Activated T-helper 17 cell treated with anti-CD3 and anti-CD28 coated beads, Interleukin-2, amount 50 U/mL, for 72 hours (primary cell): ENCODE data around the gene HDAC9. TPM values are rescaled to one million over a fixed set of nuclear protein-coding genes. Genes with fewer than 3 reads are reported as not detected.

Experiments
- ATAC-seq: fragments of 150-1000 bp; cut with Tn5 transposase; replicated peaks from 2 replicates; pipeline ENCODE4 v1.10.0; 2021; ENCODE audit warnings: mild to moderate bottlenecking, moderate library complexity
- H3K27ac Mint-ChIP-seq: one replicate; pipeline ENCODE4 v1.8.0; 2022; ENCODE audit warnings: mixed read lengths
- H3K27me3 Mint-ChIP-seq: one replicate; pipeline ENCODE4 v1.8.0; 2022; ENCODE audit warnings: mixed read lengths
- H3K36me3 Mint-ChIP-seq: one replicate; pipeline ENCODE4 v1.8.0; 2022; ENCODE audit warnings: low read depth, mild to moderate bottlenecking, mixed read lengths
- H3K4me1 Mint-ChIP-seq: one replicate; pipeline ENCODE4 v1.8.0; 2022; ENCODE audit warnings: mixed read lengths
- H3K4me3 Mint-ChIP-seq: one replicate; pipeline ENCODE4 v1.8.0; 2022; ENCODE audit warnings: mild to moderate bottlenecking, mixed read lengths
- H3K9me3 Mint-ChIP-seq: one replicate; pipeline ENCODE4 v1.8.0; 2022; ENCODE audit warnings: mixed read lengths
- total RNA-seq, 2 donors: library from RNA; stranded (reverse); gene quantifications; one replicate each; pipeline ENCODE4 v1.2.3, GENCODE V29; 2022

The HDAC9 gene
- total RNA-seq, 2 donors from 2014 or later: 1.4 to 4.0 TPM

- H3K4me3 Mint-ChIP-seq: no peak overlapping the region
- no peaks in the 10 kb centered on the region for H3K36me3 Mint-ChIP-seq
- ATAC-seq: no peak
- H3K27me3 Mint-ChIP-seq: no peaks in the 10 kb centered on the region
- no peaks in the 10 kb centered on the region for H3K4me1 Mint-ChIP-seq
- H3K27ac Mint-ChIP-seq: no peak overlapping the region
- H3K9me3 Mint-ChIP-seq: no peaks in the 10 kb centered on the region
These were observed 9.4 kb downstream of the HDAC9 start for GRCh38 chr7:18504965-18505364.

- H3K27ac Mint-ChIP-seq: no peak overlapping the region
- no peaks in the 10 kb centered on the region for H3K9me3 Mint-ChIP-seq
- no peak overlapping the region for H3K4me3 Mint-ChIP-seq
- ATAC-seq: no peak
- H3K27me3 Mint-ChIP-seq: peaks cover 3% of the 10 kb centered on the region
- no peaks in the 10 kb centered on the region for H3K36me3 Mint-ChIP-seq
- H3K4me1 Mint-ChIP-seq: no peaks in the 10 kb centered on the region
These were observed 10.4 kb downstream of the HDAC9 start for GRCh38 chr7:18505870-18506460.

DNA sequence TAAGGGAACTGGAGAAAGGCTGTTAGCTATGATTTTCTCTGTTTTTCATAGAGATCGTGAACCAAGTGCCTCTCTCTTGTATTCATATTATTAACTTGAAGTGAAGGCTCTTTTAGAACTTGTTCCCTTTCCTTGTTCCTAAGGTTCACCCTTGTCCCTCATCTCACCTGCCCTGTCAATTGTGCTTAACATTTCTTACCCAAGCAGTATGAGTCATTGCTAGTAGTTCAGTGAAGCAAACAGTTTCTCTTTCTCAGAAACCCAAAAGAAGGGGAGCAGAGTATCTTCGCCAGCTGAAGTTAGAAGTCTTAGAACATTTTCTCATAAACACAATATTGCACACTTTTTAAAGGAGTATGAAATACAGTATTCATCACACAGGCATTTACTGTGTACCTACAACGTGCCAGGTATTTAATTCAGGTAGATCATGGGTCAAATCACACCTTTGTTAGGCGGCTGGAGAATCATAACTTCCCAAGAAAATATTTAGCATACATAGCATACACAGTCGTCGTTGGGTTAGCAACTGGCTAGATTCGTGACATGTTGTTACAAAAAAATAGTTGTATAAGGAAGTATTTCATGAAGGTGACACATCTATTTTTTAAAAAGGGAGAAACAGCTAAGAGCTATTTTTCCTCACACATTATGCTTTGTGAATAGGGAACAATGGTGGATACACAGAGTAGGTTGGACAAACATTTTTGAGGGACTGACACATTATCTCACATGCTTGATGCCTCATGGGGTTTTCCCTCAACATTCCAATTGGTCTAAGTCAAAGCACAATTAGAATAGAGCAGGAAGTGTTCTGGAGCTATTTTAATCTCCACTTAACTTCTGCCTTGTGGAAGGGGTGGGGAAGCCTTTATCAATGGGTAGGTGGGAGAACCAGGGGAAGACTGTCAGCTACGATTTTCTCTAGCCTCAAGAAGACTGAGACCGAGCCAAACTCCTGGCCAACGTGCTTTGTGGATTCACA lies 13.2 kb downstream of the HDAC9 start:
- no peak overlapping the region for H3K27ac Mint-ChIP-seq
- H3K4me1 Mint-ChIP-seq: no peaks in the 10 kb centered on the region
- H3K36me3 Mint-ChIP-seq: no peaks in the 10 kb centered on the region
- H3K9me3 Mint-ChIP-seq: no peaks in the 10 kb centered on the region
- ATAC-seq: peak; percentile 50
- peak overlapping the region; percentile 1 for H3K4me3 Mint-ChIP-seq
- H3K27me3 Mint-ChIP-seq: peaks cover 3% of the 10 kb centered on the region

GRCh38 chr7:18509481-18509880 lies 13.9 kb downstream of the HDAC9 start:
- H3K4me3 Mint-ChIP-seq: no peak overlapping the region

GRCh38 chr7:18511351-18512140 lies 16.0 kb downstream of the HDAC9 start:
- Mint-ChIP-seq H3K36me3 (no peaks in the 10 kb centered on the region), H3K4me1 (no peaks in the 10 kb centered on the region), H3K27me3 (peaks cover 3% of the 10 kb centered on the region), H3K9me3 (no peaks in the 10 kb centered on the region), H3K4me3 (no peak overlapping the region), H3K27ac (no peak overlapping the region)
- no peak for ATAC-seq

More at GRCh38 chr7:18509481-18509880, 13.9 kb downstream of the HDAC9 start:
- H3K4me1 Mint-ChIP-seq: no peaks in the 10 kb centered on the region
- peaks cover 3% of the 10 kb centered on the region for H3K27me3 Mint-ChIP-seq
- no peaks in the 10 kb centered on the region for H3K9me3 Mint-ChIP-seq
- no peak overlapping the region for H3K27ac Mint-ChIP-seq
- no peaks in the 10 kb centered on the region for H3K36me3 Mint-ChIP-seq
- ATAC-seq: no peak

- Mint-ChIP-seq H3K4me1 (no peaks in the 10 kb centered on the region), H3K36me3 (no peaks in the 10 kb centered on the region), H3K4me3 (no peak overlapping the region), H3K27ac (no peak overlapping the region), H3K27me3 (peaks cover 3% of the 10 kb centered on the region), H3K9me3 (no peaks in the 10 kb centered on the region)
- ATAC-seq: no peak
These were observed 17.8 kb downstream of the HDAC9 start for GRCh38 chr7:18513343-18513742.

GRCh38 chr7:18515067-18515466 lies 19.5 kb downstream of the HDAC9 start:
- Mint-ChIP-seq H3K4me1 (no peaks in the 10 kb centered on the region), H3K27me3 (peaks cover 3% of the 10 kb centered on the region)
- ATAC-seq: no peak

DNA sequence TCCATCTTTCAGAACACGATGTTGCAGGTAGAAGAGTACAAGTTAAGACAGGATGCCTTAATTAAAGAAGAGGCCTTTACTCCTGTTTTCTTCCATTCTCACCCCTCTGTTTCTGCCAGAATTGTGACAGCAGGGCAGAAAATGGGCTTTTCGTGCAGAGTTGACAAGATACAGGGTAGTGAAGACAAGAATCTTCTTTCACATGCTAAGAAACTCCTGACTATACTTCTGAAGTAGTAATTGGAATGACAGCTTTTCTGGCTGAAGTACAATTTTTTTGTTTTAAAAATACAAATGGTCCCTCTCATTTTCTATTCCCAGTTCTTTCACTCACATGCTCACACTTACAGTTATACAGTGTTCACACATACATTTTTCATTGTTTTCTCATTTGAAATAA lies 22.1 kb downstream of the HDAC9 start:
- no peaks in the 10 kb centered on the region for H3K9me3 Mint-ChIP-seq
- no peak overlapping the region for H3K4me3 Mint-ChIP-seq
- no peaks in the 10 kb centered on the region for H3K36me3 Mint-ChIP-seq
- no peaks in the 10 kb centered on the region for H3K4me1 Mint-ChIP-seq
- no peak overlapping the region for H3K27ac Mint-ChIP-seq
- no peak for ATAC-seq
- no peaks in the 10 kb centered on the region for H3K27me3 Mint-ChIP-seq

More at GRCh38 chr7:18515067-18515466, 19.5 kb downstream of the HDAC9 start:
- no peaks in the 10 kb centered on the region for H3K9me3 Mint-ChIP-seq
- no peaks in the 10 kb centered on the region for H3K36me3 Mint-ChIP-seq
- H3K4me3 Mint-ChIP-seq: no peak overlapping the region
- no peak overlapping the region for H3K27ac Mint-ChIP-seq

DNA sequence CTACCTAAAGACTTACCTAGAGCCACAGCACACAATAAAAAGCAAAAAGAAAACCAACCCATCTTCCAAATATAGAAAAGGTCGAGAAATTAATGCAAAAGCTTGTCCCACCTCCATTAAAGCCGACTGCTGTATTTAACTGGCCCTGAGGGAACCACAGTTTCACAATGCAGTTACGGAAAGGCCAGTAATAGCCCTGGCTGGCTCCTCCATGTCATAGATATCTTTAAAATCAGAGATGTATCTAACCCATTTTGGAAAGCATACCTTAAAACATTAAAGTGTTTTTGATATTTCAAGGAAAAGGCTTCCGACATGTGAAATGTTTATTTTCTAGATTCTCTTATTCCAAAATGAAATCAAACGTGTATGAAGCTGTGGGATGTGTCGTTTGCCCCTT lies 23.0 kb downstream of the HDAC9 start:
- H3K4me1 Mint-ChIP-seq: no peaks in the 10 kb centered on the region
- no peak overlapping the region for H3K27ac Mint-ChIP-seq
- H3K27me3 Mint-ChIP-seq: peaks cover 1% of the 10 kb centered on the region
- ATAC-seq: no peak
- H3K9me3 Mint-ChIP-seq: peaks cover 6% of the 10 kb centered on the region
- H3K36me3 Mint-ChIP-seq: no peaks in the 10 kb centered on the region
- H3K4me3 Mint-ChIP-seq: no peak overlapping the region

- Mint-ChIP-seq H3K27me3 (peaks cover 3% of the 10 kb centered on the region), H3K9me3 (peaks cover 10% of the 10 kb centered on the region), H3K27ac (no peak overlapping the region), H3K4me3 (no peak overlapping the region), H3K36me3 (no peaks in the 10 kb centered on the region), H3K4me1 (no peaks in the 10 kb centered on the region)
- ATAC-seq: no peak
These were observed 25.1 kb downstream of the HDAC9 start for GRCh38 chr7:18520450-18521235.

DNA sequence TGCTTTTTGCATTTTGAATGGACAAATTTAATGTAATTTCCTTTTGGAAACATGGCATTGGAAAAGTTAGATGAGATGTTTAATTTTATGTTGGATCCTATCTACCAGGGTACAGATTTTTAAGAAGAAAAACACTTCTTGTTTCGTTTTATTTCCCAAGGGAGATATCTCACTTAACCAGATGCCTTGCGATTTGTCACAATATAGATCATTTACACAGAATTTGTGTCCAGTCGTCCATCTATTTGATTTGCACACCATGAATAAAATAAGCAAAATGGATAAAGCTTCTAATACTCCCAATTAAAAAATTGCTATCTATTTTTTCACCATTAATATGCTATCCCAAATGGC lies 25.7 kb downstream of the HDAC9 start:
- Mint-ChIP-seq H3K4me3 (no peak overlapping the region), H3K27ac (no peak overlapping the region), H3K9me3 (peaks cover 10% of the 10 kb centered on the region), H3K4me1 (no peaks in the 10 kb centered on the region), H3K36me3 (no peaks in the 10 kb centered on the region), H3K27me3 (peaks cover 3% of the 10 kb centered on the region)
- no peak for ATAC-seq

DNA sequence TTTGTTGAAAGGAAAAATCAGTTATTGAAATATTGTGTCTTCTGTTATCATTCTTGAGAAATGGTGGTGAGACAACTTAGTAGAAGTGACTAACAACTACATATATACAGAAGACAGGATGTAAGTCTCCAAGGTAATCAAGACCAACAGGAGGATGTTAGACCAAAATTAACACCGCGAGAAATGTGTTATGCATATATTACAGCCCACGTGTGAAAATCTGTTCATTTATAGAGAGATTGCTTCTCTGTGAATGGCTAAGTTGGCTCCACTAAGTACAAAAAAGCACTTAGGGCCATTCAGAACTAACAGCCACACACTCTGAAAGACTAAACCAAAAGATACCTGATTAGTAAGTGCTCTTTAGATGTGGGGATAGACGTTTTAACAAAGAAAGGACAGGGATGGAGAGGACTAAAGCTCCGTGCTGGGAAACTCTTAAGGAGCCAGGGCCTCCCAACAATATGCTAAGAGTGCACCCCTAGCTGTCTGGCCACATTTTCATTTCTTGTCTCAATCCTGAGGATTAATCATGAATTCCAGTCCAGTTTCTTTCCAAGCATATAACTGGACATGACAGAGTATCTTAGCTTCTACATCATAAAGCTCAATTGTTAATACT lies 26.5 kb downstream of the HDAC9 start:
- Mint-ChIP-seq H3K27ac (no peak overlapping the region), H3K4me1 (no peaks in the 10 kb centered on the region), H3K27me3 (peaks cover 3% of the 10 kb centered on the region), H3K4me3 (no peak overlapping the region), H3K9me3 (peaks cover 10% of the 10 kb centered on the region), H3K36me3 (no peaks in the 10 kb centered on the region)
- peak; percentile 59 for ATAC-seq

DNA sequence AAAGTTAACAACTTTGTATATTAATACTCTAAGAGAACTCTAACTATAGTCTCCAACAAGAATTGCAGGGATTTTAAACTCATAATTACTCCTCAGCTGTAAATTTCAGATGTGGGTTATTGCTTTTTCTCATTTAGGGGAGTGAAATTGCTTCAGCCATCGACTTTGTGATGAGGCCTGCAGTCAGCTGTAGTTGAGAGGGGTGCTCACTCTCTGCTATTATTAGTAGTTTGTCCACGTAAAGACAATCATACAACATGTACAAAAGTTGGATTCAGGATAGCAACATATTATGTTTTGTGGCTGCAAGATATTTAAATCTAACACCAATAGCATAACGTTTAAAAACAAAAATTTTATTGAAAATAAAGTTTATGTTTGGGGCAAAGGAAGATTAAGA lies 28.7 kb downstream of the HDAC9 start:
- peaks cover 3% of the 10 kb centered on the region for H3K27me3 Mint-ChIP-seq
- no peak overlapping the region for H3K27ac Mint-ChIP-seq
- peaks cover 10% of the 10 kb centered on the region for H3K9me3 Mint-ChIP-seq
- no peaks in the 10 kb centered on the region for H3K36me3 Mint-ChIP-seq
- H3K4me1 Mint-ChIP-seq: no peaks in the 10 kb centered on the region
- ATAC-seq: no peak
- H3K4me3 Mint-ChIP-seq: no peak overlapping the region
